Gastroesophageal sphincter (tissue), 3 donors: Measurements from ENCODE around the gene ITPK1.

ENCODE experiments used
- CTCF ChIP-seq, 4 experiments: fragments of 200-600 bp in 2 of 4; fragments of 450-650 bp in 2 of 4; sonication (generic) in 1 of 4; IDR thresholded peaks; one replicate each; pipeline ENCODE4 v1.5.1; 2017 to 2019; ENCODE audit warnings: antibody characterized with exemption in 4 of 4, mild to moderate bottlenecking in 2 of 4, moderate library complexity in 2 of 4
- POLR2A ChIP-seq, 2 donors: fragments of 450-650 bp; IDR thresholded peaks; one replicate each; pipeline ENCODE4 v1.6.1; 2017; ENCODE audit warnings: antibody characterized with exemption in 2 of 2, mild to moderate bottlenecking in 2 of 2, moderate library complexity in 1 of 2

DNA sequence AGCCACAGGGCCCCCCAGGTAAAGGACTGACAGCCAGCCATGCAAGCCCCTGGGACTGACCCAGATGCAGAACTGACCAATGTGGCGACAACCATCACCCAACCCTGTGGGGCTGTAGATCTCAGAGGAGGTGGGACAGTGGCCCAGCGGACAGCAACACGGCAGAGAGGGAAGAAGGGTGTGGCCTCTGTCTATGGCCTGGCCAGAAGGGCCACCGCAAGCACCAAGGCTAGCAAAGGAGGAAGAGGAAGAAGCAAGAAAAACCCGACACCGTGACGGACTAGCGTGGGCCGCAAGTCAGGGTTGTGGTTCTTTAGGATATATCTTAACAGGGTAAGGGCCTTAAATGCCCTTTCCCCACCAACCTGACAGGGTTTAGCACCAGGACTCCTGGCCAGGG, 71.2 kb downstream of the ITPK1 start:
- TF ChIP-seq POLR2A (IDR thresholded peaks at IDR 0.05) (no peak), CTCF (IDR thresholded peaks at IDR 0.05) (no peak)
